ENCODE results near the gene IL6. TPM values are rescaled to one million over a fixed set of nuclear protein-coding genes. Genes with fewer than 3 reads are reported as not detected.

IL6 gene
- total and polyA plus RNA-seq, 9 of the 15 experiments (the other 6 are each of a cell fraction or from before 2014, with no cell fraction given): 0.76 to 2.9 (median 1.5) TPM

DNA sequence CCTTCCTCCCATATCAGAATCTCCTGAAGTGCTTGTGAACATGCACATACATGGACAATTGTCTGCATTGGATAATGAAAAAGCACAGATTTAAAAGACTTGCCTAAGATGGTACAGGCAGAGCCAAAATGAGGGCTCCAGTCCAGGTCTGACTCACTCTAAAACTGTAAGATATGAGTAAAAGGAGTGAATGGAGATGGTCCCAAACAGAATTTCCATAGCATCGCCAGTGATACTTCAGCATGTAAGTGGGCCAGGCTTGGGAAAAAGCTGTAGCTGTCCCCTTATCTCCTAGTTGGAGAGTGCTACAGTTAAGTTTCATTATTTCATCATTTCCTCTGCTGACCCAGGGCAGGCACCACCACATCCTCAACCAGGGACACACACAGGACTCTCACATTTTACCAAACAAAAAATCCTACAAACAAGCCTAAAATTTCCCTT lies 26.4 kb upstream of the IL6 start (continued):
- TF ChIP-seq, protein P1, sequence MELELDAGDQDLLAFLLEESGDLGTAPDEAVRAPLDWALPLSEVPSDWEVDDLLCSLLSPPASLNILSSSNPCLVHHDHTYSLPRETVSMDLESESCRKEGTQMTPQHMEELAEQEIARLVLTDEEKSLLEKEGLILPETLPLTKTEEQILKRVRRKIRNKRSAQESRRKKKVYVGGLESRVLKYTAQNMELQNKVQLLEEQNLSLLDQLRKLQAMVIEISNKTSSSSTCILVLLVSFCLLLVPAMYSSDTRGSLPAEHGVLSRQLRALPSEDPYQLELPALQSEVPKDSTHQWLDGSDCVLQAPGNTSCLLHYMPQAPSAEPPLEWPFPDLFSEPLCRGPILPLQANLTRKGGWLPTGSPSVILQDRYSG (tag; conservative IDR thresholded peaks at IDR 0.05; ENCODE audit: low read depth): no peak
- TF ChIP-seq TAL1 (IDR thresholded peaks at IDR 0.05) (no peak), SMAD3 (CRISPR knock-in tag; conservative IDR thresholded peaks at IDR 0.05) (no peak), ARID1B (IDR thresholded peaks at IDR 0.05) (peak; percentile 29; the same call in 1 of the 2 replicates), ZNF507 (tag; conservative IDR thresholded peaks at IDR 0.05) (no peak), ZC3H11A (IDR thresholded peaks at IDR 0.05; ENCODE audit: low read depth, low read length) (no peak), KLF10 (CRISPR knock-in tag; IDR thresholded peaks at IDR 0.05) (no peak), NR2C2 (CRISPR knock-in tag; IDR thresholded peaks at IDR 0.05) (no peak), NR2C2 (tag; IDR thresholded peaks at IDR 0.05) (peak; percentile 70; the same call in 1 of the 2 replicates), HCFC1 (IDR thresholded peaks at IDR 0.05; ENCODE audit: low read depth, low read length) (no peak), FOXM1 (IDR thresholded peaks at IDR 0.05; ENCODE audit: low read depth) (no peak), FOXM1 (CRISPR knock-in tag; IDR thresholded peaks at IDR 0.05; ENCODE audit: low read depth) (no peak), ZKSCAN8 (CRISPR knock-in tag; IDR thresholded peaks at IDR 0.05) (peak; percentile 31; the same call in 1 of the 2 replicates), ZNF274 (IDR thresholded peaks at IDR 0.05; ENCODE audit: borderline replicate concordance, low read depth, low read length) (no peak), POLR2H (tag; IDR thresholded peaks at IDR 0.05; ENCODE audit: low read depth) (peak; percentile 84; the same call in 1 of the 2 replicates)
- TF ChIP-seq, protein P2, sequence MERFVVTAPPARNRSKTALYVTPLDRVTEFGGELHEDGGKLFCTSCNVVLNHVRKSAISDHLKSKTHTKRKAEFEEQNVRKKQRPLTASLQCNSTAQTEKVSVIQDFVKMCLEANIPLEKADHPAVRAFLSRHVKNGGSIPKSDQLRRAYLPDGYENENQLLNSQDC (CRISPR knock-in tag; IDR thresholded peaks at IDR 0.05): no peak
- TF ChIP-seq, protein P3, sequence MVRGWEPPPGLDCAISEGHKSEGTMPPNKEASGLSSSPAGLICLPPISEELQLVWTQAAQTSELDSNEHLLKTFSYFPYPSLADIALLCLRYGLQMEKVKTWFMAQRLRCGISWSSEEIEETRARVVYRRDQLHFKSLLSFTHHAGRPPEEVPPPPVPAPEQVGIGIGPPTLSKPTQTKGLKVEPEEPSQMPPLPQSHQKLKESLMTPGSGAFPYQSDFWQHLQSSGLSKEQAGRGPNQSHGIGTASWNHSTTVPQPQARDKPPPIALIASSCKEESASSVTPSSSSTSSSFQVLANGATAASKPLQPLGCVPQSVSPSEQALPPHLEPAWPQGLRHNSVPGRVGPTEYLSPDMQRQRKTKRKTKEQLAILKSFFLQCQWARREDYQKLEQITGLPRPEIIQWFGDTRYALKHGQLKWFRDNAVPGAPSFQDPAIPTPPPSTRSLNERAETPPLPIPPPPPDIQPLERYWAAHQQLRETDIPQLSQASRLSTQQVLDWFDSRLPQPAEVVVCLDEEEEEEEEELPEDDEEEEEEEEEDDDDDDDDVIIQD (CRISPR knock-in tag; IDR thresholded peaks at IDR 0.05): no peak
- TF ChIP-seq, protein P4, sequence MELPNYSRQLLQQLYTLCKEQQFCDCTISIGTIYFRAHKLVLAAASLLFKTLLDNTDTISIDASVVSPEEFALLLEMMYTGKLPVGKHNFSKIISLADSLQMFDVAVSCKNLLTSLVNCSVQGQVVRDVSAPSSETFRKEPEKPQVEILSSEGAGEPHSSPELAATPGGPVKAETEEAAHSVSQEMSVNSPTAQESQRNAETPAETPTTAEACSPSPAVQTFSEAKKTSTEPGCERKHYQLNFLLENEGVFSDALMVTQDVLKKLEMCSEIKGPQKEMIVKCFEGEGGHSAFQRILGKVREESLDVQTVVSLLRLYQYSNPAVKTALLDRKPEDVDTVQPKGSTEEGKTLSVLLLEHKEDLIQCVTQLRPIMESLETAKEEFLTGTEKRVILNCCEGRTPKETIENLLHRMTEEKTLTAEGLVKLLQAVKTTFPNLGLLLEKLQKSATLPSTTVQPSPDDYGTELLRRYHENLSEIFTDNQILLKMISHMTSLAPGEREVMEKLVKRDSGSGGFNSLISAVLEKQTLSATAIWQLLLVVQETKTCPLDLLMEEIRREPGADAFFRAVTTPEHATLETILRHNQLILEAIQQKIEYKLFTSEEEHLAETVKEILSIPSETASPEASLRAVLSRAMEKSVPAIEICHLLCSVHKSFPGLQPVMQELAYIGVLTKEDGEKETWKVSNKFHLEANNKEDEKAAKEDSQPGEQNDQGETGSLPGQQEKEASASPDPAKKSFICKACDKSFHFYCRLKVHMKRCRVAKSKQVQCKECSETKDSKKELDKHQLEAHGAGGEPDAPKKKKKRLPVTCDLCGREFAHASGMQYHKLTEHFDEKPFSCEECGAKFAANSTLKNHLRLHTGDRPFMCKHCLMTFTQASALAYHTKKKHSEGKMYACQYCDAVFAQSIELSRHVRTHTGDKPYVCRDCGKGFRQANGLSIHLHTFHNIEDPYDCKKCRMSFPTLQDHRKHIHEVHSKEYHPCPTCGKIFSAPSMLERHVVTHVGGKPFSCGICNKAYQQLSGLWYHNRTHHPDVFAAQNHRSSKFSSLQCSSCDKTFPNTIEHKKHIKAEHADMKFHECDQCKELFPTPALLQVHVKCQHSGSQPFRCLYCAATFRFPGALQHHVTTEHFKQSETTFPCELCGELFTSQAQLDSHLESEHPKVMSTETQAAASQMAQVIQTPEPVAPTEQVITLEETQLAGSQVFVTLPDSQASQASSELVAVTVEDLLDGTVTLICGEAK (IDR thresholded peaks at IDR 0.05): 0 out of 2 replicates have a peak, but pooled peaks have one; percentile 34
- TF ChIP-seq, protein P4 (CRISPR knock-in tag; IDR thresholded peaks at IDR 0.05): no peak
